GM23248 (cell line): ENCODE data around the gene ADGRD1.

Experiments used
- EZH2 ChIP-seq: fragments of 200-600 bp; sonication (generic); IDR thresholded peaks from 2 replicates; pipeline ENCODE4 v1.6.1; 2018; ENCODE audit warnings: antibody characterized with exemption, mild to moderate bottlenecking; ENCODE audit not compliant: insufficient read depth, poor library complexity, severe bottlenecking
- EZH2phosphoT487 ChIP-seq: fragments of 200-600 bp; sonication (generic); IDR thresholded peaks from 2 replicates; pipeline ENCODE4 v1.6.1; 2018; ENCODE audit warnings: antibody characterized with exemption, moderate library complexity, mild to moderate bottlenecking, low read depth; ENCODE audit not compliant: insufficient read depth

DNA sequence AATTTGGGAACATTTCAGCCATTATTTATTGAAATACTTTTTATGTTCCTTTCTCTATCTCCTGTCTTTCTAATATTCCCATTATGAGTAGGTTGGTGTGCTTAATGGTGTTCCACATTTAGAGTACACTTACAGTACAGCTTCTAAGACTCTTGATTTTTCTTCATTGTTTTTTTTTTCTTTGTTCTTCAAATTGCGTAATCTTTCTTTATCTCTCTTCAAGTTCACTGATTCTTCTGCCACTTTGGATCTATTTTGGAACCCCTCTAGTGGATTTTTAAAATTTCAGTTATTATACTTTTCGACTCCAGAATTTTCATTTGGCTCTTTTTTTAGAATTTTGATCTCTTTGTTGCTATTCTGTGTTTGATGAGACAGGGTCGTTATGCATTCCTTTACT is 157.7 kb downstream of the ADGRD1 start:
- TF ChIP-seq EZH2phosphoT487 (no peak), EZH2 (no peak)
